Stimulated activated CD8-positive, alpha-beta memory T cell treated with anti-CD3 and anti-CD28 coated beads, Interleukin-4, amount 100 ng/mL, for 24 hours (primary cell): Measurements from ENCODE around the gene SORL1.
"Not testable (repeated sequence)": the region's sequence is repeated elsewhere in the genome, so short reads cannot be mapped to it uniquely, and the experiment has no call there.

Source experiments
- DNase-seq: peaks from one replicate; pipeline ENCODE4 v3.0.0-alpha.2; 2020; ENCODE audit warnings: low read depth

The SORL1 gene

GRCh38 chr11:121634273-121634672 is 182.2 kb downstream of the SORL1 start:
- no peak for DNase-seq

GRCh38 chr11:121634889-121635288 is 182.8 kb downstream of the SORL1 start:
- DNase-seq, result no peak

GRCh38 chr11:121636081-121636799 is 184.1 kb downstream of the SORL1 start:
- no peak for DNase-seq

- no peak for DNase-seq
Measured at GRCh38 chr11:121636800-121637176, 184.7 kb downstream of the SORL1 start.

- DNase-seq, result not testable (repeated sequence)
Measured at GRCh38 chr11:121637587-121637986, 185.5 kb downstream of the SORL1 start.

GRCh38 chr11:121643479-121644186 is 191.5 kb downstream of the SORL1 start:
- DNase-seq, result no peak

- DNase-seq, result no peak
Measured at GRCh38 chr11:121644187-121644512, 192.0 kb downstream of the SORL1 start.

GRCh38 chr11:121645001-121645400 is 192.9 kb downstream of the SORL1 start:
- DNase-seq, result no peak

GRCh38 chr11:121645596-121645995 is 193.5 kb downstream of the SORL1 start:
- DNase-seq, result no peak

- DNase-seq, result no peak
Measured at GRCh38 chr11:121648306-121648705, 196.2 kb downstream of the SORL1 start.

GRCh38 chr11:121649798-121650197 is 197.7 kb downstream of the SORL1 start:
- no peak for DNase-seq

GRCh38 chr11:121650351-121651256 is 198.5 kb downstream of the SORL1 start:
- DNase-seq, result no peak

- no peak for DNase-seq
Measured at GRCh38 chr11:121651257-121651605, 199.1 kb downstream of the SORL1 start.

GRCh38 chr11:121652971-121653370 is 200.9 kb downstream of the SORL1 start:
- DNase-seq, result no peak

- DNase-seq, result no peak
Measured at GRCh38 chr11:121654259-121654842, 202.2 kb downstream of the SORL1 start.

- DNase-seq, result no peak
Measured at GRCh38 chr11:121654843-121655536, 202.9 kb downstream of the SORL1 start.

GRCh38 chr11:121655537-121656327 is 203.6 kb downstream of the SORL1 start:
- peak; percentile 52 for DNase-seq

- DNase-seq, result no peak
Measured at GRCh38 chr11:121656328-121657090, 204.4 kb downstream of the SORL1 start.

GRCh38 chr11:121657146-121657545 is 205.0 kb downstream of the SORL1 start:
- DNase-seq, result no peak

- DNase-seq, result no peak
Measured at GRCh38 chr11:121659811-121660210, 207.7 kb downstream of the SORL1 start.
